PC-9 (cell line): ENCODE results near the gene ATP10D. TPM values are rescaled to one million over a fixed set of nuclear protein-coding genes. Genes with fewer than 3 reads are reported as not detected.

Source experiments
- BruUV-seq: library from RNA; stranded (reverse); fragments of 400-500 nt; replicated peaks from 2 replicates; lab custom pipeline; 2021; lab: Mats Ljungman, UMichigan
- CTCF ChIA-PET: fragments of 300-600 bp; sonication (Branson Sonifier 250); formaldehyde crosslinking; loops from one replicate; lab custom pipeline; 2022; ENCODE audit warnings: antibody characterized with exemption; lab: Charles Lee
- POLR2A ChIA-PET: fragments of 300-600 bp; sonication (Branson Sonifier 250); formaldehyde crosslinking; loops from one replicate; lab custom pipeline; 2022; ENCODE audit warnings: antibody characterized with exemption; ENCODE audit not compliant: unreplicated experiment; lab: Charles Lee
- DNase-seq, 2 experiments: peaks; one replicate each; pipeline versions ENCODE4 v3.0.0 to v3.0.0-alpha.2; 2015 to 2022; ENCODE audit warnings: mixed read lengths in 1 of 2
- H2AFZ ChIP-seq: fragments of 200-600 bp; sonication (generic); 2 replicates; pipeline ENCODE4 v1.8.1; 2017; ENCODE audit warnings: antibody characterized with exemption
- H3F3A ChIP-seq: fragments of 200-600 bp; sonication (generic); 2 replicates; pipeline ENCODE4 v1.8.1; 2017; ENCODE audit warnings: antibody characterized with exemption, mild to moderate bottlenecking, low read depth; ENCODE audit not compliant: insufficient read depth
- H3K27ac ChIP-seq: fragments of 200-600 bp; sonication (generic); 2 replicates; pipeline ENCODE4 v1.6.1; 2016; ENCODE audit warnings: mixed run types
- H3K27me3 ChIP-seq: fragments of 200-600 bp; sonication (generic); 2 replicates; pipeline ENCODE4 v1.6.1; 2016; ENCODE audit warnings: low read depth, mixed run types; ENCODE audit not compliant: insufficient read depth
- H3K36me3 ChIP-seq: fragments of 200-600 bp; sonication (generic); 2 replicates; pipeline ENCODE4 v1.6.1; 2016; ENCODE audit warnings: low read depth, mixed run types
- H3K4me1 ChIP-seq: fragments of 200-600 bp; sonication (generic); replicated peaks from 2 replicates; pipeline ENCODE4 v1.6.1; 2016; ENCODE audit warnings: mixed run types; ENCODE audit not compliant: insufficient read depth
- H3K4me2 ChIP-seq: fragments of 200-600 bp; sonication (generic); 2 replicates; pipeline ENCODE4 v1.6.1; 2017; ENCODE audit warnings: mixed run types
- H3K4me3 ChIP-seq: fragments of 200-600 bp; sonication (generic); 2 replicates; pipeline ENCODE4 v1.6.1; 2016; ENCODE audit warnings: mixed run types
- H3K79me2 ChIP-seq: fragments of 200-600 bp; sonication (generic); 2 replicates; pipeline ENCODE4 v1.6.1; 2017; ENCODE audit warnings: low read depth, mixed run types
- H3K9me2 ChIP-seq: fragments of 200-600 bp; sonication (generic); 2 replicates; pipeline ENCODE4 v1.8.1; 2017; ENCODE audit warnings: mild to moderate bottlenecking; ENCODE audit not compliant: insufficient read depth
- H3K9me3 ChIP-seq: fragments of 200-600 bp; sonication (generic); 2 replicates; pipeline ENCODE4 v1.8.1; 2016; ENCODE audit warnings: low read depth; ENCODE audit not compliant: insufficient read depth
- H4K20me1 ChIP-seq: fragments of 200-600 bp; sonication (generic); 2 replicates; pipeline ENCODE4 v1.8.1; 2017; ENCODE audit not compliant: insufficient read depth
- CTCF ChIP-seq: fragments of 200-600 bp; sonication (generic); conservative IDR thresholded peaks from 2 replicates; pipeline ENCODE4 v1.6.1; 2017; ENCODE audit warnings: mixed run types, antibody characterized with exemption, mild to moderate bottlenecking, moderate library complexity
- EZH2 ChIP-seq: fragments of 200-600 bp; sonication (generic); IDR thresholded peaks from 2 replicates; pipeline ENCODE4 v1.8.0; 2017; ENCODE audit warnings: antibody characterized with exemption, low read depth
- intact Hi-C: fragments of 100-400 bp; cut with micrococcal nuclease; formaldehyde crosslinking; loops from one replicate; pipeline ENCODE4 v1.10.0; 2022; ENCODE audit not compliant: unreplicated experiment
- total RNA-seq: library from RNA; stranded (reverse); gene quantifications from 2 replicates; pipeline ENCODE4 v1.2.3, GENCODE V29; 2021

ATP10D gene
- total RNA-seq, 1 experiment from 2014 or later, result 35.2 TPM

- Histone ChIP-seq H3K4me2 (no peak overlapping the region), H3K9me2 (no peaks in the 10 kb centered on the region; the same call in 1 of the 2 replicates), H3K27me3 (no peaks in the 10 kb centered on the region), H3F3A (no peaks in the 10 kb centered on the region; the same call in 1 of the 2 replicates), H3K4me1 (no peaks in the 10 kb centered on the region), H2AFZ (no peak overlapping the region), H3K79me2 (no peaks in the 10 kb centered on the region), H4K20me1 (no peaks in the 10 kb centered on the region), H3K27ac (no peak overlapping the region), H3K4me3 (no peak overlapping the region), H3K36me3 (peaks cover 14% of the 10 kb centered on the region; the same call in 1 of the 2 replicates), H3K9me3 (no peaks in the 10 kb centered on the region)
- no TSS peak for BruUV-seq
- no peak for DNase-seq
- ChIA-PET CTCF (no interaction called here), POLR2A (no interaction called here)
- no peak for TF ChIP-seq CTCF
- TF ChIP-seq EZH2, result no peak
- intact Hi-C loops, result no loop called here
Observed at GRCh38 chr4:47451657-47452056, 33.4 kb upstream of the ATP10D start.

- peak overlapping the region; percentile 32 for H3K27ac ChIP-seq
- intact Hi-C loops, result loop anchor here (2.0 kb wide), 3 partner anchors 22 to 102 kb away; partner anchors contain the start of gene ATP10D
- ChIA-PET CTCF (interaction anchor here (0.7 kb wide), 1 partner anchor 31 kb away, joined by 5 read pairs; no protein-coding TSS in a partner anchor), POLR2A (interaction anchor here (0.6 kb wide), 1 partner anchor 19 kb away, joined by 4 read pairs; no protein-coding TSS in a partner anchor)
- peak overlapping the region; percentile 80 for H3K4me3 ChIP-seq
- no peak for DNase-seq
- no peaks in the 10 kb centered on the region for H3K9me3 ChIP-seq
- no peaks in the 10 kb centered on the region; the same call in none of the 2 replicates for H3K79me2 ChIP-seq
- peaks cover 17% of the 10 kb centered on the region for H3K4me1 ChIP-seq
- H3K9me2 ChIP-seq, result no peaks in the 10 kb centered on the region
- BruUV-seq, result TSS peak; percentile 64
- peak overlapping the region; percentile 96 for H2AFZ ChIP-seq
- peak overlapping the region; percentile 98 for H3K4me2 ChIP-seq
- no peaks in the 10 kb centered on the region for H4K20me1 ChIP-seq
- H3F3A ChIP-seq, result peaks cover 11% of the 10 kb centered on the region; the same call in 1 of the 2 replicates
- H3K36me3 ChIP-seq, result no peaks in the 10 kb centered on the region; the same call in 1 of the 2 replicates
- TF ChIP-seq EZH2 (no peak), CTCF (no peak)
- H3K27me3 ChIP-seq, result no peaks in the 10 kb centered on the region
Observed at GRCh38 chr4:47462799-47463234, 22.3 kb upstream of the ATP10D start.

DNA sequence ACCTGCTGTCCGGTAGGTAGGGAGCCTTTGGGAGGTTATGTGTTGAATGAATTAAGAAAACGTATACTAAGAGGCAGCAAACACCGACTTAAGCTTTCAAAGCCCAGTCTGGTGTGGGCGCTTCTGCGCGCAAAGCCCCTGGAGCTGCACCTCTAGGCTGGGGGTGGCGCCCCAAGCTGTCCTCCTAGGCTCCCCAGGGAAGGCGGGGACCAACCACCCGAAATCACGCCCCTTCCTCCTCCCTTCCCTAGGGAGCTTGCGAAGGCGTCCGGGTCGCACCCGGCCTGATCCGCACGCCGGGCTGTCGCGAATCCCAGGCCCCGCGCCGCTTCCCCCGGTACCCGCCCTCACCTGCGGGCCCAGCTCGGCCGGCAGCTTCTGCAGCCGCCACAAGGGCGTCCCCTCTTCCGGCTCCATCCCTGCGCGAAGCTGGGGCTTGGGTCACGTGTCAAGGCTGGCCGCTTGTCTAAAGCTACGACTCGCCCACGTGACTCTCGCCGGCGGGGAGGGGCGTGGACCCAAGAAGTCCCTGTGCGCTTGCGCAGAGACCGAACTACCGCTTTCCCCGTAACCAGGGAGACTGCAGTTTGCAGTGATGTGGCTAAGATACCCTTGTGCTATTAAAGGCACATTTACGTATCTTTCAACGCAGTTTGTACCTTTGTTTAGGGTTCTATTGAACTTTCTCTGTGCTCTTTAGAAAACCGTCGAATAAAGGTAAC is 21.7 kb upstream of the ATP10D start, which contains the start of gene COMMD8:
TSS of gene COMMD8 (minus strand) at position 468 of the 722 bp plus-strand sequence. CDS start at position 417, 51 bp downstream.
- DNase-seq, result peak; percentile 90 to 93
- Histone ChIP-seq H3F3A (peaks cover 11% of the 10 kb centered on the region; the same call in 1 of the 2 replicates), H3K4me2 (peak within 1 kb of the TSS; percentile 98), H3K27me3 (no peaks in the 10 kb centered on the region), H3K9me2 (no peaks in the 10 kb centered on the region), H3K36me3 (no peaks in the 10 kb centered on the region; the same call in 1 of the 2 replicates), H3K79me2 (no peaks in the 10 kb centered on the region; the same call in none of the 2 replicates), H3K27ac (peak within 1 kb of the TSS; percentile 32), H3K4me3 (peak within 1 kb of the TSS; percentile 80), H2AFZ (peak within 1 kb of the TSS; percentile 96), H3K9me3 (no peaks in the 10 kb centered on the region), H3K4me1 (peaks cover 17% of the 10 kb centered on the region), H4K20me1 (no peaks in the 10 kb centered on the region)
- BruUV-seq, result TSS peak; percentile 31
- intact Hi-C loops, result loop anchor here (2.0 kb wide), 3 partner anchors 21 to 101 kb away; partner anchors contain the start of gene ATP10D
- ChIA-PET POLR2A (interaction anchor here (0.6 kb wide), 2 partner anchors 18 to 21 kb away, joined by 4 to 5 read pairs; partner anchors contain the start of gene ATP10D), CTCF (interaction anchor here (0.7 kb wide), 1 partner anchor 30 kb away, joined by 5 read pairs; no protein-coding TSS in a partner anchor)
- TF ChIP-seq EZH2, result no peak
- no peak for TF ChIP-seq CTCF
